Natural killer cell treated with Interleukin-12 subunit alpha and Interleukin-12 subunit beta and Interleukin-15 and Interleukin-18, amount 100 ng/mL, for 72 hours (primary cell): ENCODE measurements around the gene ASIC2. TPM values are rescaled to one million over a fixed set of nuclear protein-coding genes. Genes with fewer than 3 reads are reported as not detected.

ENCODE experiments used
- ATAC-seq, 2 donors: fragments of 150-1000 bp; cut with Tn5 transposase in 1 of 2; sonication (Bioruptor Pico), chemical (Tn5 transposase) in 1 of 2; 2 replicates each; pipeline ENCODE4 v1.10.0; 2021
- DNase-seq: peaks from one replicate; pipeline ENCODE4 v3.0.0; 2022; ENCODE audit warnings: low spot score
- H3K27ac Mint-ChIP-seq, 2 donors: 1 replicate in 1 of 2; 2 replicates in 1 of 2; pipeline ENCODE4 v1.8.0; 2022; ENCODE audit warnings: mixed read lengths in 2 of 2, mild to moderate bottlenecking in 1 of 2, moderate library complexity in 1 of 2
- H3K27me3 Mint-ChIP-seq, 2 donors: 1 replicate in 1 of 2; 2 replicates in 1 of 2; pipeline ENCODE4 v1.8.0; 2022; ENCODE audit warnings: mixed read lengths in 2 of 2
- H3K36me3 Mint-ChIP-seq: one replicate; pipeline ENCODE4 v1.8.0; 2022; ENCODE audit warnings: mixed read lengths
- H3K4me1 Mint-ChIP-seq, 2 donors: 1 replicate in 1 of 2; 2 replicates in 1 of 2; pipeline ENCODE4 v1.8.0; 2022; ENCODE audit warnings: low read depth in 2 of 2, mixed read lengths in 2 of 2, mild to moderate bottlenecking in 1 of 2
- H3K4me3 Mint-ChIP-seq: one replicate; pipeline ENCODE4 v1.8.0; 2022; ENCODE audit warnings: mixed read lengths
- H3K9me3 Mint-ChIP-seq: 2 replicates; pipeline ENCODE4 v1.8.0; 2022; ENCODE audit warnings: mixed read lengths
- total RNA-seq, 2 donors: library from RNA; stranded (reverse); gene quantifications; one replicate each; pipeline ENCODE4 v1.2.3, GENCODE V29; 2022

ASIC2 gene
- not detected for total RNA-seq

GRCh38 chr17:33292981-33293867, at the start of gene ASIC2:
TSS of gene ASIC2 (minus strand) at chr17:33293295.
- peaks cover 39 to 50% of the 10 kb centered on the region in 2 donors for H3K27me3 Mint-ChIP-seq
- ATAC-seq: no peak

GRCh38 chr17:33342025-33342424, 48.9 kb upstream of the ASIC2 start:
- Mint-ChIP-seq H3K27ac (no peak overlapping the region), H3K9me3 (no peaks in the 10 kb centered on the region), H3K4me1 (no peaks in the 10 kb centered on the region), H3K27me3 (peaks cover 26 to 29% of the 10 kb centered on the region in 2 donors), H3K36me3 (no peaks in the 10 kb centered on the region), H3K4me3 (no peak overlapping the region)
- ATAC-seq (no peak), DNase-seq (no peak)

More at GRCh38 chr17:33292981-33293867, at the start of gene ASIC2:
- H3K27ac Mint-ChIP-seq: no peak within 1 kb of the TSS
- H3K36me3 Mint-ChIP-seq: no peaks in the 10 kb centered on the region
- no peak within 1 kb of the TSS for H3K4me3 Mint-ChIP-seq
- peaks cover 0 to 3% of the 10 kb centered on the region in 2 donors for H3K4me1 Mint-ChIP-seq
- no peak for DNase-seq
- H3K9me3 Mint-ChIP-seq: no peaks in the 10 kb centered on the region

- Mint-ChIP-seq H3K4me1 (no peaks in the 10 kb centered on the region), H3K27me3 (peaks cover 22 to 30% of the 10 kb centered on the region in 2 donors), H3K36me3 (no peaks in the 10 kb centered on the region), H3K27ac (no peak overlapping the region), H3K9me3 (no peaks in the 10 kb centered on the region), H3K4me3 (no peak overlapping the region)
- ATAC-seq: no peak
- DNase-seq: no peak
These were observed 45.1 kb upstream of the ASIC2 start for GRCh38 chr17:33338242-33338641.

- DNase-seq (no peak), ATAC-seq (no peak)
- Mint-ChIP-seq H3K4me1 (no peaks in the 10 kb centered on the region), H3K27ac (no peak overlapping the region), H3K9me3 (no peaks in the 10 kb centered on the region), H3K4me3 (no peak overlapping the region), H3K27me3 (peaks cover 18 to 29% of the 10 kb centered on the region in 2 donors), H3K36me3 (no peaks in the 10 kb centered on the region)
These were observed 42.5 kb upstream of the ASIC2 start for GRCh38 chr17:33335491-33336173.

GRCh38 chr17:33334703-33335102, 41.6 kb upstream of the ASIC2 start:
- H3K36me3 Mint-ChIP-seq: no peaks in the 10 kb centered on the region
- H3K4me1 Mint-ChIP-seq: no peaks in the 10 kb centered on the region
- H3K27ac Mint-ChIP-seq: no peak overlapping the region
- H3K9me3 Mint-ChIP-seq: no peaks in the 10 kb centered on the region
- DNase-seq: no peak
- H3K27me3 Mint-ChIP-seq: peaks cover 20 to 35% of the 10 kb centered on the region in 2 donors
- H3K4me3 Mint-ChIP-seq: no peak overlapping the region
- ATAC-seq: no peak

GRCh38 chr17:33330877-33331276, 37.8 kb upstream of the ASIC2 start:
- Mint-ChIP-seq H3K36me3 (no peaks in the 10 kb centered on the region), H3K9me3 (no peaks in the 10 kb centered on the region), H3K4me3 (no peak overlapping the region), H3K27me3 (peaks cover 21 to 42% of the 10 kb centered on the region in 2 donors), H3K27ac (no peak overlapping the region), H3K4me1 (no peaks in the 10 kb centered on the region)
- ATAC-seq: no peak
- no peak for DNase-seq

- ATAC-seq: no peak
- DNase-seq: no peak
- Mint-ChIP-seq H3K36me3 (no peaks in the 10 kb centered on the region), H3K4me1 (no peaks in the 10 kb centered on the region), H3K27me3 (peaks cover 25 to 46% of the 10 kb centered on the region in 2 donors), H3K4me3 (no peak overlapping the region), H3K27ac (no peak overlapping the region), H3K9me3 (no peaks in the 10 kb centered on the region)
These were observed 35.0 kb upstream of the ASIC2 start for GRCh38 chr17:33328129-33328528.

- H3K27ac Mint-ChIP-seq: no peak overlapping the region
- DNase-seq: no peak
- H3K27me3 Mint-ChIP-seq: peaks cover 28 to 48% of the 10 kb centered on the region in 2 donors
- no peaks in the 10 kb centered on the region for H3K4me1 Mint-ChIP-seq
- no peaks in the 10 kb centered on the region for H3K36me3 Mint-ChIP-seq
- ATAC-seq: no peak
- H3K4me3 Mint-ChIP-seq: no peak overlapping the region
- no peaks in the 10 kb centered on the region for H3K9me3 Mint-ChIP-seq
These were observed 31.6 kb upstream of the ASIC2 start for GRCh38 chr17:33324736-33325135.

GRCh38 chr17:33322063-33322462, 29.0 kb upstream of the ASIC2 start:
- ATAC-seq (no peak), DNase-seq (no peak)
- H3K27ac Mint-ChIP-seq: no peak overlapping the region
- H3K36me3 Mint-ChIP-seq: no peaks in the 10 kb centered on the region
- H3K4me1 Mint-ChIP-seq: no peaks in the 10 kb centered on the region
- peaks cover 29 to 46% of the 10 kb centered on the region in 2 donors for H3K27me3 Mint-ChIP-seq
- H3K9me3 Mint-ChIP-seq: no peaks in the 10 kb centered on the region
- no peak overlapping the region for H3K4me3 Mint-ChIP-seq

GRCh38 chr17:33318241-33318640, 25.1 kb upstream of the ASIC2 start:
- Mint-ChIP-seq H3K9me3 (no peaks in the 10 kb centered on the region), H3K4me1 (no peaks in the 10 kb centered on the region), H3K36me3 (no peaks in the 10 kb centered on the region), H3K27ac (no peak overlapping the region), H3K4me3 (no peak overlapping the region), H3K27me3 (peaks cover 19 to 24% of the 10 kb centered on the region in 2 donors)
- ATAC-seq: no peak
- no peak for DNase-seq

GRCh38 chr17:33316746-33317145, 23.7 kb upstream of the ASIC2 start:
- DNase-seq: no peak
- Mint-ChIP-seq H3K9me3 (no peaks in the 10 kb centered on the region), H3K27me3 (peaks cover 17 to 24% of the 10 kb centered on the region in 2 donors), H3K4me3 (no peak overlapping the region), H3K4me1 (no peaks in the 10 kb centered on the region), H3K36me3 (no peaks in the 10 kb centered on the region), H3K27ac (no peak overlapping the region)
- no peak for ATAC-seq

GRCh38 chr17:33310296-33310695, 17.2 kb upstream of the ASIC2 start:
- H3K36me3 Mint-ChIP-seq: no peaks in the 10 kb centered on the region
- DNase-seq: no peak
- H3K4me1 Mint-ChIP-seq: no peaks in the 10 kb centered on the region
- no peak overlapping the region for H3K27ac Mint-ChIP-seq
- peaks cover 31 to 56% of the 10 kb centered on the region in 2 donors for H3K27me3 Mint-ChIP-seq
- H3K4me3 Mint-ChIP-seq: no peak overlapping the region
- no peaks in the 10 kb centered on the region for H3K9me3 Mint-ChIP-seq
- no peak for ATAC-seq

- no peak overlapping the region for H3K4me3 Mint-ChIP-seq
- no peak for ATAC-seq
These were observed 10.2 kb upstream of the ASIC2 start for GRCh38 chr17:33303254-33303653.

GRCh38 chr17:33302394-33302793, 9.3 kb upstream of the ASIC2 start:
- H3K27ac Mint-ChIP-seq: no peak overlapping the region
- peaks cover 12 to 17% of the 10 kb centered on the region in 2 donors for H3K4me1 Mint-ChIP-seq
- no peaks in the 10 kb centered on the region for H3K36me3 Mint-ChIP-seq
- DNase-seq (no peak), ATAC-seq (no peak)
- no peak overlapping the region for H3K4me3 Mint-ChIP-seq
- H3K27me3 Mint-ChIP-seq: peaks cover 27 to 66% of the 10 kb centered on the region in 2 donors
- H3K9me3 Mint-ChIP-seq: peaks cover 3% of the 10 kb centered on the region

More at GRCh38 chr17:33303254-33303653, 10.2 kb upstream of the ASIC2 start:
- no peak overlapping the region for H3K27ac Mint-ChIP-seq
- peaks cover 3% of the 10 kb centered on the region for H3K9me3 Mint-ChIP-seq
- no peaks in the 10 kb centered on the region for H3K36me3 Mint-ChIP-seq
- DNase-seq: no peak
- peaks cover 31 to 66% of the 10 kb centered on the region in 2 donors for H3K27me3 Mint-ChIP-seq
- H3K4me1 Mint-ChIP-seq: peaks cover 12 to 17% of the 10 kb centered on the region in 2 donors
